HG02840 (cell line): ENCODE results near the gene MRPL46.
"Not testable (repeated sequence)": the region's sequence is repeated elsewhere in the genome, so short reads cannot be mapped to it uniquely, and the experiment has no call there.

Experiments
- ATAC-seq: cut with Tn5 transposase; IDR thresholded peaks from one replicate; pipeline ENCODE4 v1.9.1; 2021; ENCODE audit warnings: mild to moderate bottlenecking, moderate library complexity, moderate number of reproducible peaks; ENCODE audit not compliant: unreplicated experiment, low FRiP score

The MRPL46 gene

GRCh38 chr15:88448991-88449461, 18.2 kb downstream of the MRPL46 start:
- ATAC-seq, result no peak

GRCh38 chr15:88447741-88448140, 19.4 kb downstream of the MRPL46 start:
- no peak for ATAC-seq

- ATAC-seq, result no peak
Observed at GRCh38 chr15:88447206-88447605, 20.0 kb downstream of the MRPL46 start.

- no peak for ATAC-seq
Observed at GRCh38 chr15:88441076-88441730, 26.0 kb downstream of the MRPL46 start.

- ATAC-seq, result no peak
Observed at GRCh38 chr15:88440021-88440420, 27.2 kb downstream of the MRPL46 start.

- no peak for ATAC-seq
Observed at GRCh38 chr15:88438181-88438580, 29.0 kb downstream of the MRPL46 start.

- not testable (repeated sequence) for ATAC-seq
Observed at GRCh38 chr15:88434106-88434505, 33.1 kb downstream of the MRPL46 start.

- ATAC-seq, result no peak
Observed at GRCh38 chr15:88433046-88433685, 34.0 kb downstream of the MRPL46 start.

- ATAC-seq, result no peak
Observed at GRCh38 chr15:88431441-88431840, 35.7 kb downstream of the MRPL46 start.

GRCh38 chr15:88430051-88430450, 37.1 kb downstream of the MRPL46 start:
- no peak for ATAC-seq

GRCh38 chr15:88428805-88429605, 38.2 kb downstream of the MRPL46 start:
- no peak for ATAC-seq

- ATAC-seq, result no peak
Observed at GRCh38 chr15:88428053-88428452, 39.1 kb downstream of the MRPL46 start.

GRCh38 chr15:88426304-88426703, 40.9 kb downstream of the MRPL46 start:
- no peak for ATAC-seq

- ATAC-seq, result no peak
Observed at GRCh38 chr15:88423331-88423730, 43.9 kb downstream of the MRPL46 start.

GRCh38 chr15:88419830-88420229, 47.4 kb downstream of the MRPL46 start:
- no peak for ATAC-seq
